ENCODE results near the gene COG5.

COG5 gene

GRCh38 chr7:107463139-107464078, 100.3 kb downstream of the COG5 start:
- peak; percentile 4 for DNase-seq (ENCODE audit: low read depth)

DNA sequence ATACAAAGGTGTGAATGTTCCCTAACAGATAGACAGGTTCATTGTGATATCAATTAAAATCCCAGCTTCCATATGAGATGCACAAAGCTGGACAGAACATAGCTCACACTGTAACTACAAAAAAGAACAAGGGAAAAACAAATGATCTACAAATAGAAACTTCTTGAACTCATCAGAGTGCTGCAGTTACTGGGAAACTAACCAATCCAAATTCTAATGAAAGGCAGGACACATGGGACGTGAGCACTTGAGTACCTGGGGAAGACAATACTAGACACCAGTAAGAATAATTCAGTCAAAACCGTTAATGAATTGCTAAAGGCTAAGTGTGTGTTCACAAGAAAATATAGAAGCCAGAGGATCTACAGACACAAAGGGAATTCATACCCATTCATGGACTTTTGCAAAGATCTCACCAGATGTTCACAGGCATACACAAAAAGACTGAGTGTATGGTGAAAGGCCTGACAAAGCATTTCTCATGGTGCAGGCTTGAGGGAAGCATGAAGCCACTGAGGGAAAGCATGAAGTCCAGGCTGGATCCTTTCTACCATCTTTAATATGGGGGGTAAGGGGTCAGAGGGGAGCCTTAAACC, 101.7 kb downstream of the COG5 start:
- no peak for DNase-seq (ENCODE audit: low read depth)

DNA sequence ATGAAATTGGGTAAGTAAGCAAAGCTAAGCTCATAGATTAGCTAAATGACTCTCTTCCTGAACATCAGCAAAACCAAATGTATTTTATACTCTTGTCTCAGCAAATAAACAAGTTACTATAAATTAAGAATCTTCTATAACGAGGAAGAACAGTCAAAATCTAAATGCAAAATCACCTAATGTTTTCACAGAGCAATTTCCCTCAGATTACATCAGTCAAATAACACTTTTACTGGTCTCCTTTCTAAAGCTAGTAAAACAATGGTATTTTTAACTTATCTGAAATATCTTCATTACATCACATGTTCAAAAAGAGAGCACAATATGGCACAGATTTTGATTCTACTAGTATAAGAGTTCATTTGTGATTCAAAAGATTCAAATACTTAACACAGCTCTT, 110.3 kb downstream of the COG5 start:
- no peak for DNase-seq (ENCODE audit: low read depth)

DNA sequence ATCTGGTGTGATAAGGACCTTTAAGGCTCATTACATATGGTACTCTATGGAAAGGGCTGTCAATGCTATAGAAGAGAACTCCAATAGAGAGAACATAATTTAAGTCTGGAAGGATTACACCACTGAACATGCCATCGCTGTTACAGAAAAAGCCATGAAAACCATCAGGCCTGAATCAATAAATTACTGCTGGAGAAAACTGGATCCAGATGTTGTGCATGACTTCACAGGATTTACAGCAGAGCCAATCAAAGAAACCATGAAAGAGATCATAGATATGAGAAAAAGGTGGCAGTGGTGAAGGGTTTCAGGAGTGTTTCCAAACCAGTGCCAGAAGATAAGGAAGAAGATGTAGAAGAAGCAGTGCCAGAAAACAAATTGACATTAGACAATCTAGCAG, 112.8 kb downstream of the COG5 start:
- DNase-seq (ENCODE audit: low read depth), result no peak

GRCh38 chr7:107446988-107447387, 116.7 kb downstream of the COG5 start:
- DNase-seq (ENCODE audit: low read depth), result no peak

DNA sequence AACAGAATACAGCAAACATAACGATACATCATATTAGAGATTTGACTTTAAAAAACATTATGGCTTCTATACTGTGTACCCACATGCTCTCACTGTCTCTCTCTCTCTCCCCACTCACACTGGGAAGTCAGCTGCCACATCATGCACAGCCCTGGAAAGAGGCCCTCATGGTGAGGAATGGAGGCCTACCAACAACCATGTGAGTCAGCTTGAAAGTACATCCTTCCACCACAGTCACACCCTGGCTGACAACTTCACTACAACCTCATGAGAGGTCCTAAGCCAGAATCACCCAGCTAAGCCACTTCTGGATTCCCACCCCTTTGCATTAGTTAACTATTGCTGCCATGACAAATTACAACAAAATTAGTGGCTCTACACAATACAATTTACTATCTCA, 117.2 kb downstream of the COG5 start:
- DNase-seq (ENCODE audit: low read depth), result no peak

GRCh38 chr7:107442678-107443077, 121.0 kb downstream of the COG5 start:
- no peak for DNase-seq (ENCODE audit: low read depth)

DNA sequence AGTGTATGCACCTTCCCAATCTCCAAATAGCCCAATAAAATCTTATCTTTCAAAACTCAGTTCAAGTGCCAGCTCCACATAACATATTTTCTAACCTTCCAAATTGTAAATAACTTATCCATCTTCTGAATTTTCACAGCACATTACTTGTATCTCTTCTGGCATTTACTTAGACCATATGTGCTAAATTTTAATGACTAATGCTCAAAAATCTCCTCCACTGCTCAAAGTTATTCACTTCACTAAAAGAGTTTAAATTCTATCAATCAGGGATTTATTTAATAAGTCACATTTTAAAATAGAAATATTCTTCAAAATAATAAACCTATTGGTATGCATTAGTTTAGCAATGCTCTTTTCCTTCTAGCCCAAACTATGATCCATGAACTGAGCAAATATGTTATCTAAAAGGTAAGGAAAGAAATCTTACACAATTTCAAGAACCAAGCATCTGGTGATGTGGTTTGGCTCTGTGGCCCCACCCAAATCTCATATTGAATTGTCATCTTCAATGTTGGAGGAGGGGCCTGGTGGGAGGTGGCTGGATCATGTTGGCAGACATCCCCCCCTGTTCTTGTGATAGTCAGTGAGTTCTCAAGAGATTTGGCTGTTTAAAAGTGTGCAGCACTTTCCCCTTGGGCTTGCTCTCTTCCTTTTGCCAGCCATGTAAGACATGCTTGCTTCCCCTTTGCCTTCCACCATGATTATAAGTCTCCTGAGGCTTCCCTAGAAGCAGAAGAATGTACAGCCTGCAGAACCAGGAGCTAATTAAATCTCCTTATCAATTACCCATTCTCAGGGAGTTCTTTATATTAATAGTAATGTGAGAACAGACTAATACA, 121.9 kb downstream of the COG5 start:
- DNase-seq (ENCODE audit: low read depth), result no peak

GRCh38 chr7:107439025-107439424, 124.7 kb downstream of the COG5 start:
- DNase-seq (ENCODE audit: low read depth), result no peak

DNA sequence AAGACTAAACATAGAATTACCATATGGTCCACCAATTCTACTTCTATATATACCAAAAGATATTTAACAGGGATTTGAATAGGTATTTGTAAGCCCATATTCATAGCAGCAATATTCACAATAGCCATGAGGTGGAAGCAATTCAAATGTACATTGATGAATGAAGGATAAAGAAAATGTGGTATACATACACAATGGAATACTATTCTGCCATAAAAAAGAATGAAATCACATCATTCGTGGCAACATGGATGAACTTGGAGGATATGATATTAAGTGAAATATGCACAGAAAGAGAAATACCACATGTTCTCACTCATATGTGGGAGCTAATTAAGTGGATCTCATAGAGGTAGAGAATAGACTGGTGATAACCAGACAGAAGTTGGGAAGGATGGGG, 128.0 kb downstream of the COG5 start:
- no peak for DNase-seq (ENCODE audit: low read depth)

GRCh38 chr7:107432261-107432660, 131.5 kb downstream of the COG5 start:
- DNase-seq (ENCODE audit: low read depth), result no peak

DNA sequence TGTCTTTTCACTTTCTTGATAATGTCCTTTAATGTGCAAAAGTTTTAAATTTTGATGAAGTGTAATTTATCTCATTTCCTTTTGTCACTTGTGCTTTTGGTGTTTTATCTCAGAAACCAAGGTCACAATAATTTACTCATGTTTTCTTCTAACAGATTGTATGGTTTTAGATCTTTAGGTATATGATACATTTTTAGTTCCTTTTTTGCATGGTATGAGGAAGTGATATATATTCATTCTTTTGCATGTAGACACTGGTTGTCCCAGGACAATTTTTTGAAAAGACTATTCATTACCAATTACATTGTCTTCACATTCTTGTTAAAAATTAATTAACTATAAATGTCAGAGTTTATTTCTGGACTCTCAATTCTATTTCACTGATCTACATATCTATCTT, 133.7 kb downstream of the COG5 start:
- no peak for DNase-seq (ENCODE audit: low read depth)

DNA sequence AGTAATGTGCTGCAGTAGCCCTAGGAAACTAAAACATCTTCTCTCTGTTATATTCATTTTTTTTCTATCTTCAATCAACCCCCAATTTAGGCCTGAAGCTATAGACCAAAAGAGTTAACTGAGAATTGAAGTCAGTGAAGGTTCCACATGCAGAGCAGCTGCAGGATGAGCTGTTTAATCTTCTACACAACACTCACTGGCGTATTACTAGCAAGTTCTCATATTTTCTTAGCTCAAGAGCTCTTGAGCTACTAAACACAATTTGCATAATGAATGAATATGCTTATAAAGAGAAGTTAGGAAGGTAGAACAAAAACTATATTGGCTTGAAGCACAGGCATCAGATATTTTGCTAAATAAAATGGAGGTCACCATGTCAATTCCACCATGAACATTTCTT, 135.1 kb downstream of the COG5 start:
- no peak for DNase-seq (ENCODE audit: low read depth)

DNA sequence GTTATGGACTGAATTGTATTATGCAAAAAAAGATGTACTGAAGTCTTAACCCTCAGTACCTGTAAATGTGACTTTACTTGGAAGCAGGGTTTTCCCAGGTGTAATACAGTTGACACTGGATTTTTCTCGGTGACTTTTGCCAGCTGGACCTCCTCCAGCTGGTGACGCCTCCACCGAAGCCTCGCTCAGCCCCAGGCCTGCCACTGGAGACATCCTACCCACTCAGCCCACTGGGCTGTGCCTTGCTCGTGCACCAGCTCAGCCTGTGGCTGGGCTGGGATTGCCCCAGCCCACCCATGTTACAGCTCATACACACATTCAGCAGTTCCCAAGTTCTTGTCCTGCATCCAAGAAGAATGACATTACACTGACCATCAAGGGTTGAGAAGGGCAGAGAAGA, 136.3 kb downstream of the COG5 start:
- DNase-seq (ENCODE audit: low read depth), result no peak

GRCh38 chr7:107414198-107414597, 149.5 kb downstream of the COG5 start:
- DNase-seq (ENCODE audit: low read depth), result no peak

DNA sequence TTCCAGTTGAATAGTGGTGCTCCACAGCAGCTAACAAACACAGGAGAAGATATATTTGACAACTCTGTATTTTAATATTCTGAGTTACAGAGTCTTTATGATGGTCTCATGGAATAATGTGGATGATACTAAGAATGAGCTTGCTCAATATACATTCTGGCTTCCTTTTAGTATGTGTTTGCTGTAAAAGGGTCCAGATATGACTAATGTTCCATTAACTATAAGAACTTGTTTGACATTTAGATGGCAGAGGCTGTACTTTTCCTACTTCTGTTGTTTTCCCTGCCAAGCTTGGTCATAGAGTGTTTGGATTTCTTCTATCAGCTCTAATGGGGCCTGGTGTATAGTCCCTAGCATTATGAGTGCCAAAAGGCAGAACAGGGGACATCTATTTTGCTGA, 155.4 kb downstream of the COG5 start:
- DNase-seq (ENCODE audit: low read depth), result no peak

DNA sequence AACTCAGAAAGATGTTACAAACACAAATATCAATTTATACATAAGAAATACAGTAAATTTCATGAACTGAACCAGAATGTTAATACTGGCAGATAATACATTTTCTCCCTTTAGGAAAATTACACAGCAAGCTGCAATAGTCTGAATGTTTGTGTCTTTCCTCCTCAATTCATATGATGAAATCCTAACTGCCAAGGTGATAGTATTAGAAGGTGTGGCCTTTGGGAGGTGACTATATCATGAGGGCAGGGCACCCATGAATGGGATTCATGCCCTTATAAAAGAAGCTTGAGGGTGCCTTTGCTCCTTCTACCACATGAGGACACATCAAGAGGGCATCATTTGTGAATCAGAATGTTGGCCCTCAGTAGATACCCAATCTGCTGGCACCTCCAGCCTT, 158.2 kb downstream of the COG5 start:
- no peak for DNase-seq (ENCODE audit: low read depth)

GRCh38 chr7:107404740-107405537, 158.8 kb downstream of the COG5 start:
- DNase-seq (ENCODE audit: low read depth), result no peak

GRCh38 chr7:107398161-107398560, 165.6 kb downstream of the COG5 start:
- no peak for DNase-seq (ENCODE audit: low read depth)

DNA sequence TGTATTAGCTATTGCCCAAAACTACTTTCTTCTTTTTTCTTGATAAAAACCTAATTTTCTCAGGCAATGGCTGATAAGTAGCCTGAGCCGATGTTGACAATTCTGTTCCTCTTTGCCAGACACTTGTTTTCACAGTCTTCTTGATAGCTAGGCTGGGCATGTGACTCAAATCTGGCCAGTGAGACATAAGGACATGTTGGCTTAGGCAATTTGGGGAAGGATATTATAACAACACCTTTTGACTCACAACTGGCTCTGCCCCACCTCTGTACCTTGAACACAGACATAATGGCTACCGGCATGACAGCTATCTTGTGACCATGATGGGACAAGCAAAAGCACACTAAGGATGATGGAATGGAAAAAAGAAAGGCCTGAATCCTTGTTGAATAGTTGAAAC, 166.7 kb downstream of the COG5 start:
- no peak for DNase-seq (ENCODE audit: low read depth)

DNA sequence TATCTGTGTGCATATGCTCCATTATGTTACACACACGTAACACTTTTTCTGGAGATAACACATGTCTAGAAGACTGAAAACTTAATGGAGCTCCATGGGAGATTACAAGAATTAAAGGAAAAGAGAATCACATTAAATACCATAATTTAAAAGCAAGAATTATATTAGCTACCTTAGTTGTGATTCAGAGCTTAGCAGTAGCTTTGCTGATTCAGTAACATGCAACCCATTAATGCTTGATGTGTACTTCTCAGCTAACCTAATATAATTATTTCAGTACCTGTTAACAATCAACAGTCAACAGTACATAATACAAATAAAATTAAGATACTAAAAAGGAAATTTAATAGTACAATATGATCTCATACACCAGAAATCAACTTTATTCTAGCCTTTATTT, 167.6 kb downstream of the COG5 start:
- no peak for DNase-seq (ENCODE audit: low read depth)

GRCh38 chr7:107394831-107395230, 168.9 kb downstream of the COG5 start:
- DNase-seq (ENCODE audit: low read depth), result no peak

Measured in stimulated activated CD8-positive, alpha-beta memory T cell treated with anti-CD3 and anti-CD28 coated beads, Interleukin-15, amount 100 ng/mL, for 1 hour (primary cell).